ENCODE measurements around the gene MAMLD1.
A peak's percentile ranks its signal among the peaks of the same experiment; 100 is the strongest.

MAMLD1 gene

DNA sequence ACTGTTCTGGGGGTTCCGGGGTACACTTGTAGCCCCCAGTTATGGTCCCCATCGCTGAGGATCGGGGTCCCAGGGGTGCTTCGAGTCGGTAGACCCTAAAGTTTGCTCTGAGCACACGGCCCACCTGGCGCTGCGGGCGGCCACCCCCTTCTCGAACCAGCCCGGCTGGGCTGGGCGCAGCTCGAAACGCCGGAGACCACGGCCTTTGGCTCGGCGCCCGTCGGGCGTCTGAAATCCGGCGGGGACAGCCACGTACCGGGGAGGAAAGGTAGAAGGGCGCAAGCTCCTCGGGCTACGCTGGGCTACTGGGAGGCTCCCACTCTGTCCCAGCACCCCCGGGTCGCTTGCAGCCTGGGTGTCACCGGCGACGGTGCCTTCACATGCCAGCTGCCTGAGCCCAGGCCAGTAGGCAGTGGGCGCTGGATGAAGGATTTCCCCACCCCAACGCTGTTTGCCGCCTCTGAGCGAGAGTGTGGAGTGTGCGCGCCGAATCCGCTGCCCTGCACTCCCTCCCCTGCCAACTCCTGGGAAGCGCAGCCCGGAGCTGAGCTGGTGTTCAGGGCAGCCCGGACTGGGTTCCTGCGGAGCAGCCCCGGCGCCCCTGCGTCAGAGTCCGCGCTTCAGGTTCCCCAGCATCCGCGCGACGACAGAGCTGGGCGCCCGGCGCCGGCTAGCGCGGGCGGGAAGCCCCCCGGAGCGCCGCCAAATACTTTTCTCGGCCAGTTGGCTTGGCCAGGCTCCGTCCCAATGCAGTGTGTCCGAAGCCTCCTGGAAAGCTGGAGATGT lies 637 bp downstream of the MAMLD1 start:
- Mint-ChIP-seq H3K4me3 (peak overlapping the region; percentile 73), H3K9me3 (no peaks in the 10 kb centered on the region), H3K27me3 (peaks cover 39% of the 10 kb centered on the region), H3K4me1 (ENCODE audit: low read depth) (peaks cover 30% of the 10 kb centered on the region), H3K27ac (no peak overlapping the region), H3K36me3 (ENCODE audit: low read depth) (no peaks in the 10 kb centered on the region)
- peak; percentile 54 for DNase-seq

DNA sequence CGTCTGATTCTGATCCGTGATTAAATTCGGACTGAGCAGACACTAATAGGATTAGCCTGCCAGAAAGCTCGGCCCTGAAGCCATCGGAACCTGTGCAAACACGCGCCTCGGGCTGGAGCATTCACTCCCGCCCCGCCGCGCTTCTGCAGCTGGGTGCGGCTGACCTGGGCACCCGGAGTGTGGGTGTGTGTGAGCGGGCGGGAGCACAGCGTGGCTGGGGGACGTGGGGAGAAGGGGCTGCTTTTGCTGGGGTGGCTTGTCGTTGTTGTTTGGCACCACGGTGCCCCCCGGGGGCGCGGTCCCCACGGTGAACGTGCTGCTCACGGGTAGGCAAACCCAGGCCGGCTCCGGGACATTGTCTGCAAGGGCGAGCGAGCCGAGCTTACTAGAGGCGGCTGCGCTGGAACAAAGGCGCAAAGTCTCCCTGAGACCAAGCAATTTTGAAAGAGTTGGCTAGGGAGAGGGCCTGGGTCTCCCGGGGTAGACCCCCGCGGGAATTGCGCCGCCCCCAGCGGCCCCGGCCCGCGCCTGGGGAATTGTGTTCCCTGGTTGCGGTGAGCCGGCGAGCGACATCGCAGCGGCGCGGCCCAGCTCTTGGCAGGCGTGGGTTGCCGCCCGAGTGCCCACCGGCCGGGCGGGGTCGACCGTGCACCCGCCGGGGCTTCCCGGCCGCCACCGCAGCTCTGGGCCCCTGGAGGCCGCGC lies 1.4 kb downstream of the MAMLD1 start:
- peaks cover 34% of the 10 kb centered on the region for H3K27me3 Mint-ChIP-seq
- peak overlapping the region; percentile 73 for H3K4me3 Mint-ChIP-seq
- no peaks in the 10 kb centered on the region for H3K9me3 Mint-ChIP-seq
- H3K27ac Mint-ChIP-seq: no peak overlapping the region
- H3K36me3 Mint-ChIP-seq (ENCODE audit: low read depth): no peaks in the 10 kb centered on the region
- DNase-seq: peak; percentile 46
- peaks cover 30% of the 10 kb centered on the region for H3K4me1 Mint-ChIP-seq (ENCODE audit: low read depth)

- no peaks in the 10 kb centered on the region for H3K36me3 Mint-ChIP-seq (ENCODE audit: low read depth)
- DNase-seq: peak; percentile 71
- H3K9me3 Mint-ChIP-seq: no peaks in the 10 kb centered on the region
- H3K27ac Mint-ChIP-seq: no peak overlapping the region
- H3K4me3 Mint-ChIP-seq: peak overlapping the region; percentile 73
- peaks cover 33% of the 10 kb centered on the region for H3K27me3 Mint-ChIP-seq
- H3K4me1 Mint-ChIP-seq (ENCODE audit: low read depth): peaks cover 30% of the 10 kb centered on the region
These were observed 2.2 kb downstream of the MAMLD1 start for GRCh38 chrX:150365051-150365989.

- Mint-ChIP-seq H3K27me3 (peaks cover 24% of the 10 kb centered on the region), H3K4me3 (peak overlapping the region; percentile 73), H3K27ac (peak overlapping the region; percentile 77), H3K4me1 (ENCODE audit: low read depth) (peaks cover 27% of the 10 kb centered on the region), H3K36me3 (ENCODE audit: low read depth) (no peaks in the 10 kb centered on the region), H3K9me3 (no peaks in the 10 kb centered on the region)
- no peak for DNase-seq
These were observed 3.1 kb downstream of the MAMLD1 start for GRCh38 chrX:150365990-150366911.

- no peaks in the 10 kb centered on the region for H3K9me3 Mint-ChIP-seq
- H3K4me3 Mint-ChIP-seq: peak overlapping the region; percentile 73
- H3K36me3 Mint-ChIP-seq (ENCODE audit: low read depth): no peaks in the 10 kb centered on the region
- peak overlapping the region; percentile 77 for H3K27ac Mint-ChIP-seq
- DNase-seq: no peak
- H3K27me3 Mint-ChIP-seq: peaks cover 18% of the 10 kb centered on the region
- H3K4me1 Mint-ChIP-seq (ENCODE audit: low read depth): peaks cover 21% of the 10 kb centered on the region
These were observed 3.9 kb downstream of the MAMLD1 start for GRCh38 chrX:150366951-150367545.

- H3K36me3 Mint-ChIP-seq (ENCODE audit: low read depth): no peaks in the 10 kb centered on the region
- H3K9me3 Mint-ChIP-seq: no peaks in the 10 kb centered on the region
- no peak overlapping the region for H3K4me3 Mint-ChIP-seq
- no peak overlapping the region for H3K27ac Mint-ChIP-seq
- no peak for DNase-seq
- H3K27me3 Mint-ChIP-seq: peaks cover 17% of the 10 kb centered on the region
- peaks cover 14% of the 10 kb centered on the region for H3K4me1 Mint-ChIP-seq (ENCODE audit: low read depth)
These were observed 7.6 kb downstream of the MAMLD1 start for GRCh38 chrX:150370589-150371312.

DNA sequence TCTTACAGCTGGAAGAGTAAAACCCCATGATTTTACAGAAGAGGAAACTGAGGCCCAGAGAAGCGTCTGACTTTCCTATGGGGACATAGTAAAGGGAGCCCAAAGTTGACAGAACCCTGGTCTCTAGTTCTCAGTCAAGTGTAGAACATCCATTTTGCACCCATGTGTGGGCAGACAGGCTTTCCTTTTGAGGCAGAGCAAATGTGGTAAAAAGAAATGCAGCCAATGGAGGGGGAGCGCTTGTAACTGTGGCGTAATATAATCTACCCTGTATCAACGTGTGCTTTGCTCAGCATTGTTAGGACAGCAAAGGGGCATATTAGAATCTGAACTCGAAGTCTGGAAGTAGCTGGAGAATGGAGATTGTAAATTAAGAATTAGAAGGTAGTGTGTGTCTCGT lies 8.8 kb downstream of the MAMLD1 start:
- Mint-ChIP-seq H3K4me1 (ENCODE audit: low read depth) (peaks cover 3% of the 10 kb centered on the region), H3K9me3 (no peaks in the 10 kb centered on the region), H3K27me3 (peaks cover 12% of the 10 kb centered on the region), H3K27ac (no peak overlapping the region), H3K36me3 (ENCODE audit: low read depth) (no peaks in the 10 kb centered on the region), H3K4me3 (no peak overlapping the region)
- no peak for DNase-seq

GRCh38 chrX:150372280-150372679 lies 9.2 kb downstream of the MAMLD1 start:
- no peak overlapping the region for H3K4me3 Mint-ChIP-seq
- H3K27me3 Mint-ChIP-seq: peaks cover 12% of the 10 kb centered on the region
- H3K36me3 Mint-ChIP-seq (ENCODE audit: low read depth): no peaks in the 10 kb centered on the region
- no peak overlapping the region for H3K27ac Mint-ChIP-seq
- H3K9me3 Mint-ChIP-seq: no peaks in the 10 kb centered on the region
- DNase-seq: no peak
- H3K4me1 Mint-ChIP-seq (ENCODE audit: low read depth): no peaks in the 10 kb centered on the region

- Mint-ChIP-seq H3K4me1 (ENCODE audit: low read depth) (no peaks in the 10 kb centered on the region), H3K9me3 (no peaks in the 10 kb centered on the region), H3K36me3 (ENCODE audit: low read depth) (no peaks in the 10 kb centered on the region), H3K27ac (no peak overlapping the region), H3K4me3 (no peak overlapping the region), H3K27me3 (peaks cover 12% of the 10 kb centered on the region)
- DNase-seq: no peak
These were observed 9.6 kb downstream of the MAMLD1 start for GRCh38 chrX:150372756-150373155.

DNA sequence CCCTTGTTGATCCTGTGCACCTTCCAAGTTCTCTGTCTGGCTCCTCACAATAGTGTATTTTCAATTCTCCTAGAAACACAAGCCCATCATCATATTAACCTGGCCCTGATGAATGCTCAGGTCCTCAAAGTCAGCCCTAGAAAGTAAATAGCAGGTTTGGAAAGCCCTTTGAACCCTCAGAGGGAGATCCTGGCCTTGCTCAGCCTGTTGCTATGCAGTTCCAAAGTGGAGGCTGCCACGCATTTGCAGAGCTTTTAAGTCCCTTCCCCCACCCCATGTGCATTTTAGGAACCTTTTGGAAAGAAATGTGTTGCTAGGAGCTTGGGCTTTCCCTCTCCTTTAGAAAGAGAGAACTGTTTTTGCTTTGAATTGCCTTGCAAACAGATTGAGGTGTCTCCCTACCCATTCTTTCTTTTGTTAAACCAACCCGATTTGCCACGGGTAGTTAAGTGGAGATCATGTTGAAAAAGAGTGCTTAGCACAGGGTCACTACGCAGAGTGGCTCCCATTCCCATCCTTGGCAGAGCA lies 12.2 kb downstream of the MAMLD1 start:
- Mint-ChIP-seq H3K4me1 (ENCODE audit: low read depth) (no peaks in the 10 kb centered on the region), H3K9me3 (no peaks in the 10 kb centered on the region), H3K4me3 (no peak overlapping the region), H3K36me3 (ENCODE audit: low read depth) (no peaks in the 10 kb centered on the region), H3K27ac (no peak overlapping the region), H3K27me3 (peaks cover 8% of the 10 kb centered on the region)
- DNase-seq: no peak

DNA sequence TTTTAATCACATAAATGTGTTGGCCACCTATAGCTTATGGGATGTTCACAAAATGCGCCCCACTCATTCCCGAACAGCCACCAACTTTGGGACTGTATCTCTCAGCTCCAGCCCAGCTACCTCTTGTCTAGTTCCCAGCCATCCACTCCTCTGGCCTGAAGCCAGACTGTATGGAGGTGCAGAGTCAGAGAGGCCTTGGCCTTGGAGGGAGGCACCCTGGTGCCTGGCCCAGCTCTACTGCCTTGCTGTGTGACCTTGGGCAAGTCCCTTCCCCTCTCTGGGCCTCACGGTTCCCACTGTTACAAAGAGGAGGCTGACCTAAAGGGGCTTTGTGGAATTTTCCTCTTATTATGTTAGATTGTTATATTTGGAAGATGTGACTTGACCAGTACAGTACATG lies 13.9 kb downstream of the MAMLD1 start:
- H3K4me3 Mint-ChIP-seq: no peak overlapping the region
- H3K9me3 Mint-ChIP-seq: no peaks in the 10 kb centered on the region
- no peak overlapping the region for H3K27ac Mint-ChIP-seq
- no peaks in the 10 kb centered on the region for H3K36me3 Mint-ChIP-seq (ENCODE audit: low read depth)
- H3K4me1 Mint-ChIP-seq (ENCODE audit: low read depth): no peaks in the 10 kb centered on the region
- DNase-seq: no peak
- H3K27me3 Mint-ChIP-seq: peaks cover 14% of the 10 kb centered on the region

DNA sequence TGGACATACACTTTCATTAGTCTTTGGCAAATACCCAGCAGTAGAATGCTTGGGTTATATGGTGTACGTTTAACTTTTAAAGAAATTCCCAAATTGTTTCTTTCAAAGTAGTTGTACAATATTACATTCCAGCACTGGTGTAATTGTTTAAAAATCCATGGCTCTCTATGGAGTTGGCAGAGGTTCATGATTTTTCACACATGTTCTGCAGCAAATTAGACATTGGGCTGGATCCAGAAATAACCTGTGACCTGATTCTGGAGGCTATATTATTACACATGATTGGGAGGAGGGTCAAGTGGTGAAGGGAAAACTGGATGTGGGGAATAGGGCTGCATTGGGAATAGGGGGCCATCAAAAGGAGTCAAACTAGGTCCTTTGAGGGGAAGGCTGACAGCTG lies 41.9 kb downstream of the MAMLD1 start:
- H3K27me3 Mint-ChIP-seq: peaks cover 18% of the 10 kb centered on the region
- H3K4me1 Mint-ChIP-seq (ENCODE audit: low read depth): peaks cover 14% of the 10 kb centered on the region
- no peaks in the 10 kb centered on the region for H3K9me3 Mint-ChIP-seq
- no peak for DNase-seq
- no peak overlapping the region for H3K4me3 Mint-ChIP-seq
- no peak overlapping the region for H3K27ac Mint-ChIP-seq
- no peaks in the 10 kb centered on the region for H3K36me3 Mint-ChIP-seq (ENCODE audit: low read depth)

DNA sequence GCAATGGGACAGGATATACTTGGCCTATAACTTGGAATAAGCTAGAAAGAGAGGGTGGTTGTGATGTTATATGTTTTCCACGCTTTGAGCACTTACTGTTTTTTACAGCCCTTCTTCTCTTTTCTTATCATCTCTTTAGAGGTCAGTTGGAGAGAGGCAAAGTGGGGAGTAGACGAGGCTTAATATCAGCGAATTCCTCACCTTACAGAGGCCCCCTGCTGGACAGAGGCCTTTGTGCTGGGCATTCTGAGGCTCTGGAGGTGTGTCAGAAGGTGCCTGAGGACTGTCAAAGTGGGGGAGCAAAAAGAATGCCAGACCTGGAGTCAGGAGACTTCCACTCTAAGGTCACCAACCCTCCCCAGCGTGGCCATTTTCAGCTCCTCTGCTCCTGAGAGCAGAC lies 42.5 kb downstream of the MAMLD1 start:
- Mint-ChIP-seq H3K4me1 (ENCODE audit: low read depth) (peaks cover 20% of the 10 kb centered on the region), H3K27me3 (peaks cover 17% of the 10 kb centered on the region), H3K36me3 (ENCODE audit: low read depth) (no peaks in the 10 kb centered on the region), H3K4me3 (no peak overlapping the region), H3K9me3 (no peaks in the 10 kb centered on the region), H3K27ac (no peak overlapping the region)
- DNase-seq: no peak
